Breast epithelium (tissue), 4 donors: ENCODE data around the gene IL15. TPM values are rescaled to one million over a fixed set of nuclear protein-coding genes. Genes with fewer than 3 reads are reported as not detected.

Source experiments
- DNase-seq, 2 donors: peaks; one replicate each; pipeline ENCODE4 v3.0.0-alpha.2; 2019; ENCODE audit warnings: low spot score in 2 of 2
- H3K27ac ChIP-seq, 2 donors: fragments of 200-600 bp; sonication (generic) in 1 of 2; one replicate each; pipeline ENCODE4 v1.5.1; 2016 to 2019; ENCODE audit warnings: mild to moderate bottlenecking in 1 of 2
- H3K27me3 ChIP-seq, 2 donors: fragments of 200-600 bp; sonication (generic) in 1 of 2; one replicate each; pipeline versions ENCODE4 v1.5.1 to v1.6.0; 2017 to 2019; ENCODE audit warnings: control low read depth in 1 of 2, mild to moderate bottlenecking in 1 of 2
- H3K36me3 ChIP-seq: fragments of 200-600 bp; one replicate; pipeline ENCODE4 v1.5.1; 2019
- H3K4me1 ChIP-seq, 2 donors: fragments of 200-600 bp; sonication (generic); one replicate each; pipeline ENCODE4 v1.5.1; 2016 to 2019; ENCODE audit warnings: control low read depth in 1 of 2
- H3K4me3 ChIP-seq, 3 donors: fragments of 200-600 bp; sonication (generic); 1 replicate in 2 of 3; 2 replicates in 1 of 3; pipeline ENCODE4 v1.5.1; 2016 to 2019; ENCODE audit warnings: mild to moderate bottlenecking in 3 of 3, moderate library complexity in 2 of 3
- H3K9me3 ChIP-seq, 2 donors: fragments of 200-600 bp; sonication (generic) in 1 of 2; one replicate each; pipeline ENCODE4 v1.5.1; 2016 to 2019; ENCODE audit warnings: control low read depth in 1 of 2
- POLR2A ChIP-seq: fragments of 450-650 bp; IDR thresholded peaks from one replicate; pipeline ENCODE4 v1.6.1; 2016; ENCODE audit warnings: antibody characterized with exemption, mild to moderate bottlenecking, moderate library complexity
- POLR2AphosphoS5 ChIP-seq, 3 donors: sonication (generic); formaldehyde crosslinking; IDR thresholded peaks; one replicate each; pipeline ENCODE4 v1.6.1; 2017; ENCODE audit warnings: antibody characterized with exemption in 3 of 3
- intact Hi-C: fragments of 100-400 bp; cut with DNase I; formaldehyde crosslinking; loops from one replicate; pipeline ENCODE4 v1.15.1; 2023; ENCODE audit warnings: low total_unique reads
- total RNA-seq, 3 donors: library from RNA; depleted of rRNA; stranded (reverse); fragments of >200 nt; gene quantifications; one replicate each; pipeline ENCODE4 v1.1.0, GENCODE V29; 2016
- TF ChIP-seq, protein P1 (sequence below), 3 donors: fragments of 450-650 bp; IDR thresholded peaks; one replicate each; pipeline ENCODE4 v1.5.1; 2016 to 2017; ENCODE audit warnings: antibody characterized with exemption in 3 of 3, mild to moderate bottlenecking in 3 of 3, moderate library complexity in 3 of 3

Gene IL15
- total RNA-seq, 3 donors from 2014 or later: 4.0 to 5.6 (median 5.1) TPM

DNA sequence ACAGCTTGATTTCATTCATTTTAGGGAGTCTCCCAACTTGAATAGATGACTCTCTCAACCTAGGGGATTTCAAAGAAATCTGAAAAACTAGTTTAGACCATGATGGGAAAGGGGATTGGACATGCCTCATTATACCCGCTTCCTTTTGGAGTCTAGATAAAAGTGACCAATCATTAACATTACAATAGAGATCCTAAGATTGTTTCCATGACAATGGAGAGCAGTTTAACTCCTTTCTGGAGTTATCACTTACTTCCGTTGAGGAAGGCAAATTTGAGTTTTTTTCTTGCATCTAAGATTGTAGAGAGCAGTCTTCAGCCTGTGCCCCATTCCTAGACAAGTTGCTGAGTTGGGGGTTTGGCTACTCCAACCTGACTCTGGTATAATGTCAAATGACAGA, 11.4 kb upstream of the IL15 start:
- intact Hi-C loops: no loop called here
- Histone ChIP-seq H3K9me3 (no peaks in the 10 kb centered on the region), H3K4me1 (no peaks in the 10 kb centered on the region), H3K36me3 (no peaks in the 10 kb centered on the region), H3K27ac (no peak overlapping the region), H3K4me3 (no peak overlapping the region), H3K27me3 (no peaks in the 10 kb centered on the region)
- no peak for DNase-seq
- TF ChIP-seq POLR2AphosphoS5 (IDR thresholded peaks at IDR 0.05) (no peak), POLR2A (no peak)
- TF ChIP-seq, protein P1, sequence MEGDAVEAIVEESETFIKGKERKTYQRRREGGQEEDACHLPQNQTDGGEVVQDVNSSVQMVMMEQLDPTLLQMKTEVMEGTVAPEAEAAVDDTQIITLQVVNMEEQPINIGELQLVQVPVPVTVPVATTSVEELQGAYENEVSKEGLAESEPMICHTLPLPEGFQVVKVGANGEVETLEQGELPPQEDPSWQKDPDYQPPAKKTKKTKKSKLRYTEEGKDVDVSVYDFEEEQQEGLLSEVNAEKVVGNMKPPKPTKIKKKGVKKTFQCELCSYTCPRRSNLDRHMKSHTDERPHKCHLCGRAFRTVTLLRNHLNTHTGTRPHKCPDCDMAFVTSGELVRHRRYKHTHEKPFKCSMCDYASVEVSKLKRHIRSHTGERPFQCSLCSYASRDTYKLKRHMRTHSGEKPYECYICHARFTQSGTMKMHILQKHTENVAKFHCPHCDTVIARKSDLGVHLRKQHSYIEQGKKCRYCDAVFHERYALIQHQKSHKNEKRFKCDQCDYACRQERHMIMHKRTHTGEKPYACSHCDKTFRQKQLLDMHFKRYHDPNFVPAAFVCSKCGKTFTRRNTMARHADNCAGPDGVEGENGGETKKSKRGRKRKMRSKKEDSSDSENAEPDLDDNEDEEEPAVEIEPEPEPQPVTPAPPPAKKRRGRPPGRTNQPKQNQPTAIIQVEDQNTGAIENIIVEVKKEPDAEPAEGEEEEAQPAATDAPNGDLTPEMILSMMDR (IDR thresholded peaks at IDR 0.05): no peak

DNA sequence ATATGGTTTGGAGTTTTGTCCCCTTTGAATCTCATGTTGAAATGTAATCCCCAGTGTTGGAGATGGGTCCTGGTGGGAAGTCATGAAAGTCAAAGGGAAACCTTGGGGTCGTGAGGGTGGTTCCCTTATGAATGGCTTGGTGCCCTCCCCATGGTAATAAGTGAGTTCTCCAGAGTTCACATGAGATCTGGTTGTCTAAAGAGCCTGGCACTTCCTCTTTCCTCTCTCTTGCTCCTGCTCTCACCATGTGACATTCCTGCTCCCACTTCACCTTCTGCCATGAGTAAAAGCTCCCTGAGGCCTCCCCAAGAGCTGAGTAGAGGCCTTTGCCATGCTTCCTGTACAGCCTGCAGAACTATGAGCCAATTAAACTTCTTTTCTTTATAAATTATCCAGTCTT, 5.5 kb upstream of the IL15 start:
- no peaks in the 10 kb centered on the region for H3K9me3 ChIP-seq
- H3K27me3 ChIP-seq: no peaks in the 10 kb centered on the region

DNA sequence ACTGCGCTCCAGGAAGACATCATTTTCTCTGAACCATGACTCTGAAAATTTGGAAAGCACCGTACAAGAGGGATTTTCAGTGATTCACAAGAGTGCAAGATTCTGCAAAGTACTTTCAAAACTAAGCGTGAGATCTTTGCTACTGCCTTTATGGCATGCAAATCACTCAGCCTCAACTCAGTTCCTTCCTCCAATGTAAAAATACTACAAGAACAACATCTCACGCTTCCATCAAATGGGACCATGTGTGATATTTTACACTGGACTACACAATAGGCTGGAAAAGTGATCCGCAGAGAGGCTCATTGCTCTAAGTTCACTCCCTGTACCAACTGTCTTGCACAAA, 674 bp upstream of the IL15 start:
- no peak for DNase-seq
- intact Hi-C loops: no loop called here

More for the DNA sequence above, 5.5 kb upstream of the IL15 start:
- Histone ChIP-seq H3K27ac (no peak overlapping the region), H3K4me1 (no peaks in the 10 kb centered on the region), H3K4me3 (no peak overlapping the region), H3K36me3 (no peaks in the 10 kb centered on the region)
- TF ChIP-seq, protein P1 (IDR thresholded peaks at IDR 0.05): no peak
- no peak for TF ChIP-seq POLR2AphosphoS5 (IDR thresholded peaks at IDR 0.05)
- intact Hi-C loops: no loop called here
- DNase-seq: no peak

DNA sequence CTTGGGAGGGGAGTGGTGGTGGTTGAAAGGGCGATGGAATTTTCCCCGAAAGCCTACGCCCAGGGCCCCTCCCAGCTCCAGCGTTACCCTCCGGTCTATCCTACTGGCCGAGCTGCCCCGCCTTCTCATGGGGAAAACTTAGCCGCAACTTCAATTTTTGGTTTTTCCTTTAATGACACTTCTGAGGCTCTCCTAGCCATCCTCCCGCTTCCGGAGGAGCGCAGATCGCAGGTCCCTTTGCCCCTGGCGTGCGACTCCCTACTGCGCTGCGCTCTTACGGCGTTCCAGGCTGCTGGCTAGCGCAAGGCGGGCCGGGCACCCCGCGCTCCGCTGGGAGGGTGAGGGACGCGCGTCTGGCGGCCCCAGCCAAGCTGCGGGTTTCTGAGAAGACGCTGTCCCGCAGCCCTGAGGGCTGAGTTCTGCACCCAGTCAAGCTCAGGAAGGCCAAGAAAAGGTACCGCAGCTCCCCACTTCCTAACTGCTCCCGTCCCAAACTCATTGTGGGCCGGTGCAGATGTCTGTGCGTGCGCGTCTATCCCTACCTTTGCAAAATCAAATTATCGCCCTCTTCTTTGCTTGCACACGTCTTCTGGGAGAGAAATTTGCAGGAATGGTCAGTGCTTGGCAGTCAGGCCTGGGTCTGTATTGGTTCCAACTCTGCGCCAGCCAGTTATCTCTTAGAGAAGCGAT, 533 bp downstream of the IL15 start:
- Histone ChIP-seq H3K4me3 (peak overlapping the region; percentile 86 to 94 (median 92)), H3K27ac (peak overlapping the region; percentile 78 to 87), H3K9me3 (no peaks in the 10 kb centered on the region), H3K36me3 (no peaks in the 10 kb centered on the region), H3K27me3 (no peaks in the 10 kb centered on the region), H3K4me1 (no peaks in the 10 kb centered on the region)
- peak in 1 of 2 donors; percentile 17 for DNase-seq
- intact Hi-C loops: no loop called here
- TF ChIP-seq POLR2A: no peak
- TF ChIP-seq, protein P1 (IDR thresholded peaks at IDR 0.05): no peak
- TF ChIP-seq POLR2AphosphoS5 (IDR thresholded peaks at IDR 0.05): no peak

More for the DNA sequence above, 674 bp upstream of the IL15 start:
- Histone ChIP-seq H3K4me3 (peak overlapping the region; percentile 86 to 94 (median 92)), H3K27me3 (no peaks in the 10 kb centered on the region), H3K9me3 (no peaks in the 10 kb centered on the region), H3K4me1 (no peaks in the 10 kb centered on the region), H3K27ac (peak overlapping the region; percentile 78 to 87), H3K36me3 (no peaks in the 10 kb centered on the region)
- TF ChIP-seq, protein P1 (IDR thresholded peaks at IDR 0.05): no peak
- TF ChIP-seq POLR2A (no peak), POLR2AphosphoS5 (IDR thresholded peaks at IDR 0.05) (no peak)

DNA sequence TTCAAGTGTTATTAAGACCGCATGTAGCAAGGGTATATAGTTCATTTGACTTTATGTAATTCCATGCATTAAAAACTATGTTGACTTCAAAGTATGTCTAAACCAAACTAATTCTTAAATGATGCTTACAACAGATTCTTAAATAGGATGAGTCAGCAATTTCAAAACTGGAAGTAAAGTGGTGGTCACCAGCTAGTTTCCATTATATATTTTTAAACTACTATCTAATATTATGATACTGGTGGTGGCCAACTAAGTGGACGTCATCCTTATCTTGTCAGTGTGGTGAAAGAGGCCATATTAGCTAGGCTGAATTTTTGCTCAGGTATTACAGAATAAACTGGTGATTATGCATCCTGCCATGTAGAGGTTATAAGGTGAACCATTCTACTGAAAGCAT, 1.2 kb downstream of the IL15 start:
- DNase-seq: no peak
- intact Hi-C loops: no loop called here
- H3K27me3 ChIP-seq: no peaks in the 10 kb centered on the region
- H3K36me3 ChIP-seq: no peaks in the 10 kb centered on the region
- H3K4me3 ChIP-seq: peak overlapping the region; percentile 86 to 94 (median 92)
- H3K27ac ChIP-seq: no peak overlapping the region
- H3K9me3 ChIP-seq: no peaks in the 10 kb centered on the region
- no peaks in the 10 kb centered on the region for H3K4me1 ChIP-seq
- TF ChIP-seq, protein P1 (IDR thresholded peaks at IDR 0.05): no peak
- no peak for TF ChIP-seq POLR2AphosphoS5 (IDR thresholded peaks at IDR 0.05)
- TF ChIP-seq POLR2A: no peak
